ENCODE measurements around the gene ZNF341. TPM values are rescaled to one million over a fixed set of nuclear protein-coding genes. Genes with fewer than 3 reads are reported as not detected.
A peak's percentile ranks its signal among the peaks of the same experiment; 100 is the strongest.

ZNF341 gene
- total and polyA plus RNA-seq, 9 of the 15 experiments (the other 6 are each of a cell fraction or from before 2014, with no cell fraction given) = 0.08 to 2.6 (median 1.0) TPM

- H3K36me3 ChIP-seq (ENCODE audit: control insufficient read depth, insufficient read depth, low read length) = no peaks in the 10 kb centered on the region
- TSS peak; percentile 77 for BruUV-seq (replicated peaks)
- peak overlapping the region; percentile 75 for H3K27ac ChIP-seq (ENCODE audit: extremely low read depth, low read depth, low read length)
- CTCF ChIA-PET (ENCODE audit: low intra/inter-chr PET ratio) = interaction anchor here (0.6 to 1.1 kb wide), 3 partner anchors 47 to 178 kb away, joined by 3 to 4 read pairs (median 4); no protein-coding TSS in a partner anchor
- H4K20me1 ChIP-seq (replicated peaks; ENCODE audit: control insufficient read depth, insufficient read depth, low read length) = no peaks in the 10 kb centered on the region
- no peaks in the 10 kb centered on the region for H3K27me3 ChIP-seq (ENCODE audit: control insufficient read depth in 2 of 2, insufficient read depth in 2 of 2, low read length in 2 of 2)
- no peaks in the 10 kb centered on the region for H3K79me2 ChIP-seq (ENCODE audit: control insufficient read depth, insufficient read depth, low read length)
- H3K9me3 ChIP-seq (replicated peaks; ENCODE audit: control insufficient read depth, insufficient read depth, low read depth, low read length) = peaks cover 5% of the 10 kb centered on the region; the same call in 1 of the 2 replicates
- intact Hi-C loops (cut with micrococcal nuclease) (loop anchor here (2.0 to 5.0 kb wide), 3 partner anchors 45 to 80 kb away; partner anchors contain the start of genes ACTL10, CHMP4B and E2F1), in situ Hi-C loops (cut with MboI) (loop anchor here (5.0 kb wide), 1 partner anchor 270 kb away; no protein-coding TSS in a partner anchor)
- H3K4me1 ChIP-seq (replicated peaks in 1 of 2; ENCODE audit: control insufficient read depth in 2 of 2, insufficient read depth in 2 of 2, low read length in 2 of 2) = peaks cover 20 to 33% of the 10 kb centered on the region in 2 experiments
- peak overlapping the region; percentile 64 to 96 for H3K9ac ChIP-seq (ENCODE audit: insufficient read depth in 1 of 2, low read depth in 2 of 2, low read length in 2 of 2)
- H3K4me2 ChIP-seq (ENCODE audit: insufficient read depth, low read length) = peak overlapping the region; percentile 89
- peak overlapping the region; percentile 82 for H2AFZ ChIP-seq (ENCODE audit: low read depth, low read length)
- POLR2A ChIA-PET = interaction anchor here (0.5 to 2.1 kb wide), 8 partner anchors 9 to 784 kb away, joined by 3 to 10 read pairs (median 3); partner anchors contain the start of genes DYNLRB1 and PXMP4
- 2% methylated on average over 29 of the region's 68 CpGs for WGBS (ENCODE audit: insufficient coverage, low coverage, missing lambda C conversion rate)
- H3K4me3 ChIP-seq = peak overlapping the region; percentile 49
- DNase-seq (ENCODE audit: extremely low read depth in 1 of 4, low spot score in 3 of 4) (peak in 3 of 4 experiments; percentile 84 to 92 (median 91)), ATAC-seq (peak; percentile 84), FAIRE-seq (no peak)
- H3K9me1 ChIP-seq (ENCODE audit: control insufficient read depth, insufficient read depth, low read length) = no peaks in the 10 kb centered on the region
- no peak for TF ChIP-seq JUN (IDR thresholded peaks at IDR 0.05; ENCODE audit: borderline replicate concordance, low read depth, low read length)
- TF ChIP-seq JUN (CRISPR knock-in tag; IDR thresholded peaks at IDR 0.05; ENCODE audit: borderline replicate concordance) = no peak
- TF ChIP-seq NFATC3 (IDR thresholded peaks at IDR 0.05) = no peak
- no peak for TF ChIP-seq HOXB6 (CRISPR knock-in tag; IDR thresholded peaks at IDR 0.05; ENCODE audit: borderline replicate concordance)
- no peak for TF ChIP-seq ZNF253 (CRISPR knock-in tag; conservative IDR thresholded peaks at IDR 0.05)
- TF ChIP-seq PML (IDR thresholded peaks at IDR 0.05; ENCODE audit: low read length) = no peak; the same call in 1 of the 2 replicates
- TF ChIP-seq ZNF316 (IDR thresholded peaks at IDR 0.05) = no peak
- peak; percentile 71 for TF ChIP-seq RBBP5 (IDR thresholded peaks at IDR 0.05; ENCODE audit: borderline replicate concordance, insufficient read depth, low read length, poor library complexity, severe bottlenecking)
- no peak for TF ChIP-seq THRAP3 (IDR thresholded peaks at IDR 0.05; ENCODE audit: borderline replicate concordance)
- no peak; the same call in 1 of the 2 replicates for TF ChIP-seq GATAD2B (IDR thresholded peaks at IDR 0.05; ENCODE audit: borderline replicate concordance)
- TF ChIP-seq STAG1 (CRISPR knock-in tag; IDR thresholded peaks at IDR 0.05; ENCODE audit: borderline replicate concordance) = no peak
- no peak for TF ChIP-seq EGR1 (conservative IDR thresholded peaks at IDR 0.05)
- TF ChIP-seq ZNF143 (CRISPR knock-in tag; IDR thresholded peaks at IDR 0.05) = no peak
- TF ChIP-seq CUX1 (CRISPR knock-in tag; IDR thresholded peaks at IDR 0.05) = no peak
- peak; percentile 54; the same call in 1 of the 2 replicates for TF ChIP-seq POLR2A (conservative IDR thresholded peaks at IDR 0.05)
- TF ChIP-seq CGGBP1 (CRISPR knock-in tag; IDR thresholded peaks at IDR 0.05) = no peak
- no peak for TF ChIP-seq ZNF445 (CRISPR knock-in tag; IDR thresholded peaks at IDR 0.05; ENCODE audit: low read depth)
Measured at GRCh38 chr20:33732166-33732970, 572 bp downstream of the ZNF341 start.

Data from K562 (cell line).